ENCODE data around the gene SLC24A4. TPM values are rescaled to one million over a fixed set of nuclear protein-coding genes. Genes with fewer than 3 reads are reported as not detected.

Gene SLC24A4
- total RNA-seq, 1 donor from 2014 or later: 3.5 TPM

- Histone ChIP-seq H3K27ac (no peak overlapping the region), H3K27me3 (ENCODE audit: low read depth) (peaks cover 50% of the 10 kb centered on the region), H3K4me3 (no peak overlapping the region), H3K36me3 (no peaks in the 10 kb centered on the region), H3K4me1 (peaks cover 19% of the 10 kb centered on the region), H3K9me3 (no peaks in the 10 kb centered on the region)
- intact Hi-C loops (cut with DNase I): no loop called here
- DNase-seq (no peak), ATAC-seq (no peak)
- TF ChIP-seq, protein P1, sequence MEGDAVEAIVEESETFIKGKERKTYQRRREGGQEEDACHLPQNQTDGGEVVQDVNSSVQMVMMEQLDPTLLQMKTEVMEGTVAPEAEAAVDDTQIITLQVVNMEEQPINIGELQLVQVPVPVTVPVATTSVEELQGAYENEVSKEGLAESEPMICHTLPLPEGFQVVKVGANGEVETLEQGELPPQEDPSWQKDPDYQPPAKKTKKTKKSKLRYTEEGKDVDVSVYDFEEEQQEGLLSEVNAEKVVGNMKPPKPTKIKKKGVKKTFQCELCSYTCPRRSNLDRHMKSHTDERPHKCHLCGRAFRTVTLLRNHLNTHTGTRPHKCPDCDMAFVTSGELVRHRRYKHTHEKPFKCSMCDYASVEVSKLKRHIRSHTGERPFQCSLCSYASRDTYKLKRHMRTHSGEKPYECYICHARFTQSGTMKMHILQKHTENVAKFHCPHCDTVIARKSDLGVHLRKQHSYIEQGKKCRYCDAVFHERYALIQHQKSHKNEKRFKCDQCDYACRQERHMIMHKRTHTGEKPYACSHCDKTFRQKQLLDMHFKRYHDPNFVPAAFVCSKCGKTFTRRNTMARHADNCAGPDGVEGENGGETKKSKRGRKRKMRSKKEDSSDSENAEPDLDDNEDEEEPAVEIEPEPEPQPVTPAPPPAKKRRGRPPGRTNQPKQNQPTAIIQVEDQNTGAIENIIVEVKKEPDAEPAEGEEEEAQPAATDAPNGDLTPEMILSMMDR (IDR thresholded peaks at IDR 0.05): no peak
Measured at GRCh38 chr14:92325835-92326234, 2.9 kb downstream of the SLC24A4 start.

DNA sequence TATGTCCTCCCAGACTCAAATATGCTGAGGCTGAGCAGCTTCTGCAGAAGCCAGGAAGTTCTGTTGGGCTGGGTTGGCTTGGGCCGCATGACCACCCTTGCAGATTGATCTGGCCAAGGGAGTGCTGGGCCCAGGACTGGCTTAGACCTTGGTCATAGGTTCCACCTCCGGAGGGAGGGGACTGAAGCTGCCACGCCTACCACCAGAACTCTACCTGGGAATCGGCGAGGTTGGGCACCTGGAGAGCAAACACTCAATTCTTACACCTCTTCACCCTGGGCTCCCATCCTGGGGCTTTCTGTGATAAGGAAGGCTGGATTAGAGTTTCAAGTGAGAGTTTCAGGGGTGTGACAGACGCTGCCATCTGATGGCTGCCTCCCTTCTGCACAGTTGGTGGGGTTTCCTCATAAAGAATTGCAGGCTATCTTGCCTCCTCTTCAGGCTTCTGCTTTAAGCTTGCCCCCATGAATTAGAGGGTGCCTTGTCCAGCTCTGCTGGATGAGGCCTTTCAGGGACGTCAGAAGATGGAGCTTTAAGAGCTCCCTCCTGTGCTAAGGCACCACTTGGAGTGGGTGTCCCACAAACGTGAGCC is 5.8 kb downstream of the SLC24A4 start:
- Histone ChIP-seq H3K36me3 (no peaks in the 10 kb centered on the region), H3K27ac (no peak overlapping the region), H3K27me3 (ENCODE audit: low read depth) (peaks cover 24% of the 10 kb centered on the region), H3K4me1 (peaks cover 9% of the 10 kb centered on the region), H3K4me3 (no peak overlapping the region), H3K9me3 (no peaks in the 10 kb centered on the region)
- DNase-seq (no peak), ATAC-seq (no peak)
- intact Hi-C loops (cut with DNase I): no loop called here
- TF ChIP-seq, protein P1 (IDR thresholded peaks at IDR 0.05): no peak

DNA sequence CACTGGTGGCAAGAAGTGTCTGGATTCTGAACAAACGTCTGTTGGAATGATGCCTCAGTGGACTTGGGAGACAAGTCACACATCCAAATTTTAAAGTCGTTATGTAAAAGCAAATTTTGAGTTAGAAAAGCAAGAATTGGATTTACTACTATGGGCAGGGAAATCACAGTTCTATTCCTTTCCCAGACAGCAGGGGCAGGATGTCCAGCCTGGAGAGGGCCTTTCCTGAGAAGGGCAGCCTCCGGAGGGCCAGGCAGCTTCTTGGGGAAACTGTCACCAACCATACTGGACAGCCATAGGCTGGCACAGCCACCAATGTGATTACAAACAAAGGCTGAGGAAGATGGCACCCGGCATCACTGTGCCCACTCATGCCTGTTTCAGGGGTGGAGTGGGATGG is 11.1 kb downstream of the SLC24A4 start:
- no peaks in the 10 kb centered on the region for H3K9me3 ChIP-seq
- no peaks in the 10 kb centered on the region for H3K36me3 ChIP-seq
- H3K4me3 ChIP-seq: no peak overlapping the region
- H3K4me1 ChIP-seq: no peaks in the 10 kb centered on the region
- ATAC-seq (no peak), DNase-seq (no peak)
- no peaks in the 10 kb centered on the region for H3K27me3 ChIP-seq (ENCODE audit: low read depth)
- intact Hi-C loops (cut with DNase I): no loop called here
- TF ChIP-seq, protein P1 (IDR thresholded peaks at IDR 0.05): no peak
- H3K27ac ChIP-seq: no peak overlapping the region

DNA sequence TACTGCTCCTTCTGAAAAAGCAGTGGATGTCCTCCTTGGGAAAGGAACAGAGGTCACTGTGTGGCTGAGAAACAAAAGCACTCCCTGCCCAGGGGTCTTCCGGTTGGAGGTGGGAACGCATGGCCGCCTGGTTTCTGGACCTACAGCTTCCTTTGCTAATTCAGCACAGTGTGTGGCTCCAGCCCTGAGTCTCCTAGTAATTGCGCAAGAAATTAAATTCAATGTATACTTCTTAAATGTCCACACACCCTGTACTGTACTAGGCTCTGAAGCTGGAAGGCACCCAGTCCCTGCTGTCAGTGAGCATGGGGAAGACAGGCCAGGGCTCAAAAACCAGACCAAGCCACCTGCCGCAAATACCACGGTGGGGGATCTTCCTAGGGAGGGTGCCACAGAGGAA is 13.4 kb downstream of the SLC24A4 start:
- no peaks in the 10 kb centered on the region for H3K27me3 ChIP-seq (ENCODE audit: low read depth)
- intact Hi-C loops (cut with DNase I): no loop called here
- no peaks in the 10 kb centered on the region for H3K4me1 ChIP-seq
- TF ChIP-seq, protein P1 (IDR thresholded peaks at IDR 0.05): no peak
- H3K36me3 ChIP-seq: no peaks in the 10 kb centered on the region
- no peak for ATAC-seq
- H3K9me3 ChIP-seq: no peaks in the 10 kb centered on the region
- no peak overlapping the region for H3K4me3 ChIP-seq
- DNase-seq: no peak
- H3K27ac ChIP-seq: no peak overlapping the region

DNA sequence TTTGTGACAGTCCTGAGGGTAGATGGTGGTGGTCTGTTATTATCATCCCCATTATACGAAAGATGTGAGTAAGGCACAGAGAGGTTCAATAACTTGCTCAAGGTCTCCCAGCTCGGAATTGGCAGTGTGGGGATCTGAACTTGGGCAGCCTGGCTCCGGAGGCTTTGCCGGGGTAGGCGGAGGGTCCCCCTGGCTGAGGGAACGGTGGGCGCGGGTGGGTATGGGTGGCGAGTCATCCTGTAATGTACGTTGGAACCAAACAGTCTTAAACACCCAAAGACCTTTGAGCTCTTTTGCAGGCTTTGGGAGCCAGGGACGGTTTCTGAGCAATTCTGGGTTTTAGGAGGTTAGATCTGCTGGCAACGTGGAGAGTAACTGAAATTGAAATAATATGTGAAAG is 16.5 kb downstream of the SLC24A4 start:
- ATAC-seq (no peak), DNase-seq (no peak)
- no peak overlapping the region for H3K4me3 ChIP-seq
- intact Hi-C loops (cut with DNase I): no loop called here
- TF ChIP-seq, protein P1 (IDR thresholded peaks at IDR 0.05): no peak
- H3K4me1 ChIP-seq: no peaks in the 10 kb centered on the region
- H3K27me3 ChIP-seq (ENCODE audit: low read depth): no peaks in the 10 kb centered on the region
- H3K36me3 ChIP-seq: no peaks in the 10 kb centered on the region
- H3K27ac ChIP-seq: no peak overlapping the region
- no peaks in the 10 kb centered on the region for H3K9me3 ChIP-seq

All from lower lobe of right lung (tissue), 2 donors.